H1 (cell line): ENCODE measurements around the gene MOGAT3. TPM values are rescaled to one million over a fixed set of nuclear protein-coding genes. Genes with fewer than 3 reads are reported as not detected.

Experiments used
- CTCF ChIA-PET: fragments of 300-600 bp; sonication (Branson Sonifier 250); formaldehyde crosslinking; loops from one replicate; lab custom pipeline; 2021; ENCODE audit not compliant: partially characterized antibody; lab: Charles Lee
- POLR2A ChIA-PET: fragments of 300-600 bp; sonication (Branson Sonifier 250); formaldehyde crosslinking; loops from one replicate; lab custom pipeline; 2021; ENCODE audit warnings: inconsistent platforms; ENCODE audit not compliant: partially characterized antibody; lab: Charles Lee
- DNase-seq, 2 experiments: peaks; one replicate each; pipeline versions ENCODE4 v3.0.0 to v3.0.0-alpha.2; 2010 to 2022; ENCODE audit warnings: low spot score in 2 of 2, low read depth in 1 of 2, mixed read lengths in 1 of 2
- FAIRE-seq: peaks from 2 replicates; lab custom pipeline; 2011; peaks lifted over from hg19 to GRCh38; lab: Jason Lieb, UNC
- H2AFZ ChIP-seq: 2 replicates; pipeline ENCODE4 v1.8.1; 2012; ENCODE audit warnings: low read length, inconsistent platforms
- H2AK5ac ChIP-seq: 2 replicates; pipeline ENCODE4 v1.6.1; 2013; ENCODE audit warnings: low read depth, low read length
- H2BK120ac ChIP-seq: replicated peaks from 2 replicates; pipeline ENCODE3; 2013; ENCODE audit warnings: low read depth, low read length, inconsistent platforms
- H2BK12ac ChIP-seq: 2 replicates; pipeline ENCODE4 v1.6.1; 2013; ENCODE audit warnings: low read depth, low read length
- H2BK15ac ChIP-seq: 2 replicates; pipeline ENCODE4 v1.6.1; 2013; ENCODE audit warnings: low read length
- H2BK20ac ChIP-seq: 2 replicates; pipeline ENCODE4 v1.6.1; 2013; ENCODE audit warnings: low read length
- H2BK5ac ChIP-seq: 2 replicates; pipeline ENCODE4 v1.6.1; 2013; ENCODE audit warnings: low read depth, low read length
- H3K14ac ChIP-seq: 2 replicates; pipeline ENCODE4 v1.6.1; 2013; ENCODE audit warnings: inconsistent platforms; ENCODE audit not compliant: insufficient read length
- H3K18ac ChIP-seq: 2 replicates; pipeline ENCODE4 v1.6.1; 2013; ENCODE audit warnings: low read length; ENCODE audit errors: extremely low read depth
- H3K23ac ChIP-seq: 2 replicates; pipeline ENCODE4 v1.6.1; 2013; ENCODE audit warnings: inconsistent platforms; ENCODE audit not compliant: insufficient read length
- H3K23me2 ChIP-seq: 2 replicates; pipeline ENCODE4 v1.6.1; 2013; ENCODE audit warnings: low read depth, low read length
- H3K27ac ChIP-seq: 2 replicates; pipeline ENCODE4 v1.6.1; 2011; ENCODE audit warnings: low read depth, low read length, inconsistent platforms
- H3K27me3 ChIP-seq, 4 experiments: replicated peaks in 1 of 4; 1 replicate in 1 of 4; 2 replicates in 3 of 4; pipeline versions ENCODE4 v1.6.1 to v1.8.1; 2011 to 2013; ENCODE audit warnings: low read length in 3 of 4, mild to moderate bottlenecking in 3 of 4, inconsistent platforms in 2 of 4, mixed read lengths in 2 of 4, moderate library complexity in 1 of 4; ENCODE audit not compliant: control insufficient read depth in 3 of 4, insufficient read depth in 3 of 4; ENCODE audit errors: extremely low read depth in 1 of 4
- H3K36me3 ChIP-seq, 4 experiments: 2 replicates each; pipeline versions ENCODE4 v1.6.1 to v1.8.1; 2011 to 2013; ENCODE audit warnings: mild to moderate bottlenecking in 4 of 4, low read length in 3 of 4, moderate library complexity in 2 of 4, control low read depth in 1 of 4, inconsistent platforms in 1 of 4; ENCODE audit not compliant: insufficient read depth in 4 of 4, control insufficient read depth in 2 of 4
- H3K4ac ChIP-seq: replicated peaks from 2 replicates; pipeline ENCODE3; 2013; ENCODE audit warnings: low read length, low read depth, mixed read lengths, inconsistent platforms; ENCODE audit not compliant: insufficient read length
- H3K4me1 ChIP-seq, 4 experiments: replicated peaks in 1 of 4; 1 replicate in 1 of 4; 2 replicates in 3 of 4; pipeline versions ENCODE4 v1.6.1 to v1.8.1; 2011 to 2013; ENCODE audit warnings: low read length in 3 of 4, inconsistent platforms in 2 of 4, mixed read lengths in 1 of 4; ENCODE audit not compliant: insufficient read depth in 4 of 4, control insufficient read depth in 3 of 4
- H3K4me2 ChIP-seq, 2 experiments: 2 replicates each; pipeline versions ENCODE4 v1.6.1 to v1.8.1; 2011 to 2013; ENCODE audit warnings: low read depth in 2 of 2, low read length in 2 of 2, control low read depth in 1 of 2, inconsistent platforms in 1 of 2, mild to moderate bottlenecking in 1 of 2; ENCODE audit not compliant: insufficient read depth in 1 of 2
- H3K4me3 ChIP-seq, 4 experiments: fragments of 200-600, 300-600 bp in 1 of 4; sonication (generic), shearing (Covaris generic), sonication (Bioruptor Twin) in 1 of 4; 2 replicates each; pipeline versions ENCODE4 v1.5.1 to v1.8.1; 2011 to 2016; ENCODE audit warnings: low read length in 4 of 4, low read depth in 3 of 4, control low read depth in 2 of 4, inconsistent platforms in 2 of 4, mild to moderate bottlenecking in 2 of 4, mixed read lengths in 1 of 4, moderate library complexity in 1 of 4; ENCODE audit not compliant: insufficient read depth in 2 of 4; ENCODE audit errors: extremely low read depth in 1 of 4
- H3K56ac ChIP-seq: replicated peaks from 2 replicates; pipeline ENCODE3; 2013; ENCODE audit warnings: low read depth, mild to moderate bottlenecking, mixed read lengths, low read length, inconsistent platforms; ENCODE audit not compliant: insufficient read length
- H3K79me1 ChIP-seq: 2 replicates; pipeline ENCODE4 v1.6.1; 2013; ENCODE audit warnings: low read depth, low read length, control low read depth
- H3K79me2 ChIP-seq, 2 experiments: 2 replicates each; pipeline versions ENCODE4 v1.6.1 to v1.8.1; 2012 to 2013; ENCODE audit warnings: low read length in 2 of 2, mild to moderate bottlenecking in 2 of 2, inconsistent platforms in 1 of 2; ENCODE audit not compliant: insufficient read depth in 2 of 2, control insufficient read depth in 1 of 2
- H3K9ac ChIP-seq, 4 experiments: replicated peaks in 1 of 4; 1 replicate in 1 of 4; 2 replicates in 3 of 4; pipeline versions ENCODE4 v1.6.1 to v1.8.1; 2011 to 2013; ENCODE audit warnings: low read depth in 3 of 4, low read length in 3 of 4, control low read depth in 2 of 4, mild to moderate bottlenecking in 2 of 4, moderate library complexity in 2 of 4, inconsistent platforms in 1 of 4; ENCODE audit errors: extremely low read depth in 1 of 4
- H3K9me3 ChIP-seq, 2 experiments: 2 replicates each; pipeline versions ENCODE4 v1.6.1 to v1.8.1; 2012 to 2013; ENCODE audit warnings: mild to moderate bottlenecking in 2 of 2, moderate library complexity in 2 of 2, control low read depth in 1 of 2, inconsistent platforms in 1 of 2, low read depth in 1 of 2, low read length in 1 of 2, mixed read lengths in 1 of 2; ENCODE audit not compliant: insufficient read depth in 2 of 2
- H4K20me1 ChIP-seq, 2 experiments: replicated peaks in 1 of 2; 2 replicates each; pipeline versions ENCODE3 to v1.8.1; 2011 to 2013; ENCODE audit warnings: inconsistent platforms in 2 of 2, low read length in 2 of 2, mild to moderate bottlenecking in 1 of 2; ENCODE audit not compliant: insufficient read depth in 2 of 2, control insufficient read depth in 1 of 2
- H4K5ac ChIP-seq: 2 replicates; pipeline ENCODE4 v1.6.1; 2013; ENCODE audit warnings: low read length, low read depth, mixed read lengths, inconsistent platforms; ENCODE audit not compliant: insufficient read length
- H4K8ac ChIP-seq: 2 replicates; pipeline ENCODE4 v1.8.0; 2013; ENCODE audit warnings: mild to moderate bottlenecking, moderate library complexity, low read length, inconsistent platforms; ENCODE audit not compliant: insufficient read depth; ENCODE audit errors: extremely low read depth
- H4K91ac ChIP-seq: replicated peaks from 2 replicates; pipeline ENCODE3; 2013; ENCODE audit warnings: low read length, mixed read lengths, inconsistent platforms; ENCODE audit not compliant: insufficient read length
- CBX5 ChIP-seq: fragments of 300-800, 300-1000 bp; sonication (generic); IDR thresholded peaks from 2 replicates; pipeline ENCODE4 v1.7.1; 2016; ENCODE audit warnings: antibody characterized with exemption, low read length, low read depth
- WGBS, 2 experiments: shearing (Covaris generic) in 1 of 2; methylation state at CpG; one replicate each; pipeline versions ENCODE4 v1.1.6 to v1.1.7; 2013 to 2015; ENCODE audit warnings: low lambda C conversion rate in 2 of 2, mixed read lengths in 2 of 2, inconsistent platforms in 1 of 2, low coverage in 1 of 2, missing lambda C conversion rate in 1 of 2; ENCODE audit not compliant: insufficient replicate concordance in 2 of 2, insufficient coverage in 1 of 2, insufficient read length in 1 of 2; ENCODE audit errors: extremely low coverage in 1 of 2, missing lambda C conversion rate in 1 of 2; 5-methylcytosine and 5-hydroxymethylcytosine counted together
- polyA plus RNA-seq, 7 experiments: library from polyadenylated mRNA; depleted of rRNA in 3 of 7; stranded (reverse) in 5 of 7; unstranded in 2 of 7; fragments of >200 nt in 5 of 7; fragments of 200-250 nt in 2 of 7; gene quantifications; 1 replicate in 5 of 7; 2 replicates in 1 of 7; 4 replicates in 1 of 7; pipeline versions ENCODE4 v1.2.1 to v1.2.3, GENCODE V29; 2011 to 2013; ENCODE audit warnings: missing spikeins in 2 of 7, mixed read lengths in 2 of 7
- total RNA-seq: library from RNA; stranded (reverse); fragmentation: NEBNext Ultra II Directional; extraction: Animal tissue kit (Norgen Biotek cat#: 25700); gene quantifications from 2 replicates; pipeline ENCODE4 v1.2.1, GENCODE V29; 2021

MOGAT3 gene
- total and polyA plus RNA-seq, 2 of the 8 experiments (the other 6 are each of a cell fraction or from before 2014, with no cell fraction given), result 0.21 to 0.82 TPM

DNA sequence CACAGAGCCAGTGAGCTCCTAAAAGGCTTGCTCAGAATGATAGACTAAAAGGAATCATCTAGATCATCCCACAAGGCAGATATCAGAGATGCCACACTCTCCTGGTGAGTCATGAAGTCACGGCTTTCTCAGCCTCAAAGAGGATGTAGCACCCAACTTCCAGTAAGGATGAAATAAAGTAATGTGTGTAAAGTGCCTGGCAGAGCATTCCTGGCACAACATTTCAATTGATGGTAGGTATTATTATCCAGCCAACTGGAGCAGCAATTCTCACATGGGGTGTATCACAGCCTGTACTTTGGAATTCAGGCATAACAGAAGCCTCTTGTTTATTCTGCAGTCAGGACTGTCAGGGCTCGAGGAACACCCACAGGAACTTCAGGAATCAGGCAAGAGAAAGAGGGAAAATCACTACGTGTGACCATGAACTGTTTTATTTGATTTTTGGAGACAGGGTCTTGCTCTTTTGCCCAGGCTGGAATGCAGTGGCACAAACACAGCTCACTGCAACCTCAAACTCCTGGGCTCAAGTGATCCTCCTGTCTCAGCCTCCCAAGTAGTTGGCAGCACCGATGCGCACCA lies 15.5 kb downstream of the MOGAT3 start:
- H3K27ac ChIP-seq, result no peak overlapping the region
- H4K8ac ChIP-seq, result no peak overlapping the region
- no peak overlapping the region for H2AFZ ChIP-seq
- WGBS, 2 experiments, result 83% methylated on average over 5 of the region's 5 CpGs; no CpG with 5 or more reads in 1 of the 2 experiments
- DNase-seq (no peak), FAIRE-seq (no peak)
- no peak overlapping the region for H2AK5ac ChIP-seq
- no peak overlapping the region for H2BK20ac ChIP-seq
- no peak overlapping the region for H3K18ac ChIP-seq
- H3K4me1 ChIP-seq, result peaks cover 0 to 5% (median 3%) of the 10 kb centered on the region in 4 experiments; a peak in 6 of 7 replicates
- no peaks in the 10 kb centered on the region for H3K79me2 ChIP-seq
- no peak overlapping the region for H3K14ac ChIP-seq
- CTCF ChIA-PET, result interaction anchor here (0.9 to 3.4 kb wide), 4 partner anchors 10 to 97 kb away, joined by 3 to 20 read pairs (median 4); no protein-coding TSS in a partner anchor
- no peak overlapping the region for H3K56ac ChIP-seq
- H3K4ac ChIP-seq, result no peak overlapping the region
- no peak overlapping the region for H3K9ac ChIP-seq
- H3K4me3 ChIP-seq, result no peak overlapping the region
- no peak overlapping the region for H3K4me2 ChIP-seq
- no peak overlapping the region for H4K91ac ChIP-seq
- no peaks in the 10 kb centered on the region for H3K79me1 ChIP-seq
- peaks cover 6 to 10% (median 8%) of the 10 kb centered on the region in 4 experiments; a peak in 6 of 7 replicates for H3K27me3 ChIP-seq
- no peaks in the 10 kb centered on the region for H3K36me3 ChIP-seq
- POLR2A ChIA-PET, result interaction anchor here (1.8 kb wide), 1 partner anchor 11 kb away, joined by 8 read pairs; no protein-coding TSS in a partner anchor
- peaks cover 3% of the 10 kb centered on the region; the same call in 1 of the 2 replicates for H3K23me2 ChIP-seq
- no peak overlapping the region for H3K23ac ChIP-seq
- peak overlapping the region; percentile 31; the same call in 1 of the 2 replicates for H2BK15ac ChIP-seq
- no peaks in the 10 kb centered on the region for H3K9me3 ChIP-seq
- no peak overlapping the region for H2BK120ac ChIP-seq
- H2BK5ac ChIP-seq, result no peak overlapping the region
- no peaks in the 10 kb centered on the region for H4K20me1 ChIP-seq
- H4K5ac ChIP-seq, result no peak overlapping the region
- H2BK12ac ChIP-seq, result no peak overlapping the region
- TF ChIP-seq CBX5, result no peak
